Measurements from ENCODE around the gene CCNY.

CCNY gene

GRCh38 chr10:35578618-35578956 lies 242.3 kb downstream of the CCNY start:
- TF ChIP-seq TAF1 (IDR thresholded peaks at IDR 0.05; ENCODE audit: borderline replicate concordance, low read depth, low read length) = no peak
- no peak for TF ChIP-seq POLR2AphosphoS5 (IDR thresholded peaks at IDR 0.05; ENCODE audit: low read depth, low read length)
- no peak for TF ChIP-seq POLR2A (IDR thresholded peaks at IDR 0.05; ENCODE audit: low read depth, low read length)
- FAIRE-seq = no peak
- DNase-seq (ENCODE audit: insufficient read length) = no peak

- FAIRE-seq (no peak), DNase-seq (ENCODE audit: insufficient read length) (no peak)
- TF ChIP-seq TAF1 (IDR thresholded peaks at IDR 0.05; ENCODE audit: borderline replicate concordance, low read depth, low read length) (no peak), POLR2A (IDR thresholded peaks at IDR 0.05; ENCODE audit: low read depth, low read length) (no peak), POLR2AphosphoS5 (IDR thresholded peaks at IDR 0.05; ENCODE audit: low read depth, low read length) (no peak)
Measured at GRCh38 chr10:35579116-35579515, 242.8 kb downstream of the CCNY start.

GRCh38 chr10:35579726-35580422 lies 243.6 kb downstream of the CCNY start:
- FAIRE-seq (no peak), DNase-seq (ENCODE audit: insufficient read length) (no peak)
- TF ChIP-seq POLR2AphosphoS5 (IDR thresholded peaks at IDR 0.05; ENCODE audit: low read depth, low read length) = no peak
- no peak for TF ChIP-seq POLR2A (IDR thresholded peaks at IDR 0.05; ENCODE audit: low read depth, low read length)
- no peak for TF ChIP-seq TAF1 (IDR thresholded peaks at IDR 0.05; ENCODE audit: borderline replicate concordance, low read depth, low read length)

DNA sequence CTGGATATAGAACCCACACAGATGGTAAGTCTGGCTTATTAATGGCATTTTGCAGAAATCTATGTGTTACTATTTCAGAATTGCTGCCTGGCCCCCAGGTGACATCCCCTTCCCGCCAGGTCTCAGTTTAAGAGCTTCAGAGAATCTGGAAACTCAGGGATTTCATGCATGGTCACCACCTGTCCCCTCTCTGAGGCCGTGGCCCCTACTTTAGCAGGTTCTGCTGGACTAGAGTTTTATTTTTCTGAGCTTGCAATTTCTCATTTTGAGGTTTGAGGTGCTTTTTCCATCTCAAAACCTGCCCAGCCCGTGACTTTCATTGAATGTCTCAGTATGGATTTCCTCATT lies 244.1 kb downstream of the CCNY start:
- FAIRE-seq = no peak
- TF ChIP-seq TAF1 (IDR thresholded peaks at IDR 0.05; ENCODE audit: borderline replicate concordance, low read depth, low read length) (no peak), POLR2AphosphoS5 (IDR thresholded peaks at IDR 0.05; ENCODE audit: low read depth, low read length) (no peak), POLR2A (IDR thresholded peaks at IDR 0.05; ENCODE audit: low read depth, low read length) (no peak)
- DNase-seq (ENCODE audit: insufficient read length) = no peak

DNA sequence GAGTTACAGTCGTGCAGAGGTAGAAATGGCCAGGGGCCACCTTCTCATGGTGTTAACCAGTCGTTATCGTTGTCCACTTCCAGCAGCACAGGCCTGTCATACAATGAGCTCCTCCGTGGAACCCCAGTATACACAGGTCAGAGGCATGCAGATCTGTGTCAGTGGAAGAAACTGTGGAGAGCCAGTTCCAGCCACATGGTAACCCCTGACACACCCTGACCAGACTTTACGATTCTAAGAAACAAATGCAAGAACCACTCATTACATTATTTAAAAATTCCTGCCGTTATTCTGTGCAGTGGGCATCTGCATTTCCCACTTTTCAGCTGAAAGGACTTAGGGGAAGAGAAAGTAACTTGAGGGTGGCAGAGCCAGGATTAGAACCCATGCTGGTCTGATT lies 245.3 kb downstream of the CCNY start:
- no peak for TF ChIP-seq POLR2AphosphoS5 (IDR thresholded peaks at IDR 0.05; ENCODE audit: low read depth, low read length)
- TF ChIP-seq POLR2A (IDR thresholded peaks at IDR 0.05; ENCODE audit: low read depth, low read length) = no peak
- TF ChIP-seq TAF1 (IDR thresholded peaks at IDR 0.05; ENCODE audit: borderline replicate concordance, low read depth, low read length) = no peak
- FAIRE-seq (no peak), DNase-seq (ENCODE audit: insufficient read length) (no peak)

DNA sequence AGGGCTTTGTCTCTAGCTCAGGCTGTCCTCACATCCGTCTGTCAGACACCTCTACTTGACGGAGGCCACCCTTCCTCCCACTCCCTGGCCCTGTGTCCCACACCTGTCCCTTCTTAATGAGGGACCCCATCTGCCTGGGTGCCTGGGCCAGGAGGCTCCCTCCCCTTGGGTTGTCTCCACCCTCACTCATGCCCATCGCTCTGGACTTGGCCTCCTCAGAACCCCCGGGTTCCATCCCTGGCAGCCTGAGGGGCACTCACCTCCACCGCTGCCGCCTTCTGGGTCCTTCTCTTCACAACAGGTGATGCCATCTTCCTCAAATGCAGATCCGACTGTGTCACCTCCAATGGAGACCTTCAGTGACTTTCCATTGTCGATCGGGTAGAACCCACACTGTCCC lies 248.6 kb downstream of the CCNY start:
- FAIRE-seq (no peak), DNase-seq (ENCODE audit: insufficient read length) (no peak)
- no peak for TF ChIP-seq POLR2AphosphoS5 (IDR thresholded peaks at IDR 0.05; ENCODE audit: low read depth, low read length)
- TF ChIP-seq POLR2A (IDR thresholded peaks at IDR 0.05; ENCODE audit: low read depth, low read length) = no peak
- no peak for TF ChIP-seq TAF1 (IDR thresholded peaks at IDR 0.05; ENCODE audit: borderline replicate concordance, low read depth, low read length)

GRCh38 chr10:35585356-35585755 lies 249.0 kb downstream of the CCNY start:
- TF ChIP-seq POLR2AphosphoS5 (IDR thresholded peaks at IDR 0.05; ENCODE audit: low read depth, low read length) (no peak), POLR2A (IDR thresholded peaks at IDR 0.05; ENCODE audit: low read depth, low read length) (no peak), TAF1 (IDR thresholded peaks at IDR 0.05; ENCODE audit: borderline replicate concordance, low read depth, low read length) (no peak)
- FAIRE-seq (no peak), DNase-seq (ENCODE audit: insufficient read length) (no peak)

DNA sequence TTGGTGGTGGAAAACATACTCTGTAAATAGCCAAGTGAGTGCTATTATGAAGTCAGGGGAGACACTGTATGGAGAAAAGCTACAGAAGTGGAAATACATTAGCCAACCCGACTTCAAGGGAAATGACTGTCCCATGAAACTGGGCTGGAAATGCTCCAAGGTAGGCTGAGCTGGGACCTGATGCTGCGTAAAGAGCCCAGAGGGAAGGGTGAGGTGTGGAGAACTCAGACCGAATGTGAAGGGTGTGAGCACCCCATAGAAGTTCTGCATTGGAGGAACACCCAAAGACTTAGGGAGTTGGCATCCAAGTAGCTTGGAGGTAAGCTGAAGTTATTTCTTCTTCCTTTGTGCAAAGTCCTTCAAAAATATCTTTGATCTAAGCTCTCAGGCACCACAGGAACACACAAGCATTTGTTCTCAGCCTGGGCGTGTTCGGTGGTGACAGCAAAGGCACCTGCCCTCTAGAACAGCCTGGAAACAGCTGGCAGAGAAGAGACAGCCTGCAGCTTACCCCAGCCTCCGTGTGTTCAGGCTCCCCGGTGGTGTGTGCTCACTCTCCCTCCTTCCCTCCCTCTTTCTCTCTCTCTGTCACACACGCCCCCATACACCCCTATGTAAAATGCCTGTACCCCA lies 249.7 kb downstream of the CCNY start:
- TF ChIP-seq POLR2A (IDR thresholded peaks at IDR 0.05; ENCODE audit: low read depth, low read length) (no peak), POLR2AphosphoS5 (IDR thresholded peaks at IDR 0.05; ENCODE audit: low read depth, low read length) (no peak), TAF1 (IDR thresholded peaks at IDR 0.05; ENCODE audit: borderline replicate concordance, low read depth, low read length) (no peak)
- no peak for FAIRE-seq
- DNase-seq (ENCODE audit: insufficient read length) = no peak

- no peak for DNase-seq (ENCODE audit: insufficient read length)
- TF ChIP-seq TAF1 (IDR thresholded peaks at IDR 0.05; ENCODE audit: borderline replicate concordance, low read depth, low read length) = no peak
- TF ChIP-seq POLR2AphosphoS5 (IDR thresholded peaks at IDR 0.05; ENCODE audit: low read depth, low read length) = no peak
- no peak for TF ChIP-seq POLR2A (IDR thresholded peaks at IDR 0.05; ENCODE audit: low read depth, low read length)
- no peak for FAIRE-seq
Measured at GRCh38 chr10:35588836-35589235, 252.5 kb downstream of the CCNY start.

DNA sequence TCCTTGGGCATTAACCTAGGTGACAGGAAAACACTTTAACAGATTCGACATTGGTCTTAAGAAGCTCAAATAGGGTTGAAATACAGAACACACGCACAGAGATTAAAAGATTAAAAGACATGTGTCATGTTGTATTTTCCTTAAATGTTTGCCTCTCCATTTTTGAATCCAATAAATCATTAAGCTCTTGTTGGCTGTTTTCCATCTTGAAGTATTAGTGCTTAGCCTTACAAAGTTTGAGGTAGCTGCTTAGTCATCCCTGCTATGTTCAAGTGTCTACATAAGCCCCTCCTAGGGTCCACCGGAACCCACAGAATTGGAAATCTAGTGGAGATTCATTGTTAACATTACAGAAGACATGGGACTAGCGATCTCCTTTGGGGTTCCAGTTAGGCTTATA lies 256.1 kb downstream of the CCNY start:
- TF ChIP-seq POLR2AphosphoS5 (IDR thresholded peaks at IDR 0.05; ENCODE audit: low read depth, low read length) (no peak), POLR2A (IDR thresholded peaks at IDR 0.05; ENCODE audit: low read depth, low read length) (no peak), TAF1 (IDR thresholded peaks at IDR 0.05; ENCODE audit: borderline replicate concordance, low read depth, low read length) (no peak)
- no peak for FAIRE-seq
- no peak for DNase-seq (ENCODE audit: insufficient read length)

- no peak for FAIRE-seq
- no peak for DNase-seq (ENCODE audit: insufficient read length)
- no peak for TF ChIP-seq TAF1 (IDR thresholded peaks at IDR 0.05; ENCODE audit: borderline replicate concordance, low read depth, low read length)
- no peak for TF ChIP-seq POLR2AphosphoS5 (IDR thresholded peaks at IDR 0.05; ENCODE audit: low read depth, low read length)
- TF ChIP-seq POLR2A (IDR thresholded peaks at IDR 0.05; ENCODE audit: low read depth, low read length) = no peak
Measured at GRCh38 chr10:35594115-35595079, 258.1 kb downstream of the CCNY start.
